Measurements from ENCODE around the gene C14orf132.

The C14orf132 gene

GRCh38 chr14:96117101-96117897 lies 78.1 kb downstream of the C14orf132 start:
- DNase-seq (ENCODE audit: low read depth in 2 of 3, low spot score in 1 of 3), result no peak

- DNase-seq (ENCODE audit: low read depth in 2 of 3, low spot score in 1 of 3), result no peak
These were observed 78.8 kb downstream of the C14orf132 start for GRCh38 chr14:96117960-96118359.

- DNase-seq (ENCODE audit: low read depth in 2 of 3, low spot score in 1 of 3), result no peak
These were observed 79.2 kb downstream of the C14orf132 start for GRCh38 chr14:96118391-96118790.

- no peak for DNase-seq (ENCODE audit: low read depth in 2 of 3, low spot score in 1 of 3)
These were observed 80.8 kb downstream of the C14orf132 start for GRCh38 chr14:96119947-96120346.

GRCh38 chr14:96120392-96120791 lies 81.2 kb downstream of the C14orf132 start:
- no peak for DNase-seq (ENCODE audit: low read depth in 2 of 3, low spot score in 1 of 3)

- DNase-seq (ENCODE audit: low read depth in 2 of 3, low spot score in 1 of 3), result no peak
These were observed 81.8 kb downstream of the C14orf132 start for GRCh38 chr14:96120941-96121340.

- DNase-seq (ENCODE audit: low read depth in 2 of 3, low spot score in 1 of 3), result no peak
These were observed 82.7 kb downstream of the C14orf132 start for GRCh38 chr14:96121660-96122395.

GRCh38 chr14:96122496-96122895 lies 83.3 kb downstream of the C14orf132 start:
- no peak for DNase-seq (ENCODE audit: low read depth in 2 of 3, low spot score in 1 of 3)

GRCh38 chr14:96125536-96125935 lies 86.4 kb downstream of the C14orf132 start:
- no peak for DNase-seq (ENCODE audit: low read depth in 2 of 3, low spot score in 1 of 3)

GRCh38 chr14:96126339-96126782 lies 87.2 kb downstream of the C14orf132 start:
- no peak for DNase-seq (ENCODE audit: low read depth in 2 of 3, low spot score in 1 of 3)

GRCh38 chr14:96126783-96127271 lies 87.7 kb downstream of the C14orf132 start:
- DNase-seq (ENCODE audit: low read depth in 2 of 3, low spot score in 1 of 3), result no peak

GRCh38 chr14:96129128-96129736 lies 90.1 kb downstream of the C14orf132 start:
- no peak for DNase-seq (ENCODE audit: low read depth in 2 of 3, low spot score in 1 of 3)

GRCh38 chr14:96130391-96130790 lies 91.2 kb downstream of the C14orf132 start:
- DNase-seq (ENCODE audit: low read depth in 2 of 3, low spot score in 1 of 3), result no peak

GRCh38 chr14:96130854-96131253 lies 91.7 kb downstream of the C14orf132 start:
- DNase-seq (ENCODE audit: low read depth in 2 of 3, low spot score in 1 of 3), result no peak

GRCh38 chr14:96131836-96132235 lies 92.7 kb downstream of the C14orf132 start:
- no peak for DNase-seq (ENCODE audit: low read depth in 2 of 3, low spot score in 1 of 3)

- DNase-seq (ENCODE audit: low read depth in 2 of 3, low spot score in 1 of 3), result no peak
These were observed 95.3 kb downstream of the C14orf132 start for GRCh38 chr14:96134508-96134907.

- DNase-seq (ENCODE audit: low read depth in 2 of 3, low spot score in 1 of 3), result no peak
These were observed 96.1 kb downstream of the C14orf132 start for GRCh38 chr14:96135285-96135684.

- DNase-seq (ENCODE audit: low read depth in 2 of 3, low spot score in 1 of 3), result no peak
These were observed 97.3 kb downstream of the C14orf132 start for GRCh38 chr14:96136371-96137005.

- no peak for DNase-seq (ENCODE audit: low read depth in 2 of 3, low spot score in 1 of 3)
These were observed 99.1 kb downstream of the C14orf132 start for GRCh38 chr14:96138241-96138640.

- no peak for DNase-seq (ENCODE audit: low read depth in 2 of 3, low spot score in 1 of 3)
These were observed 100.0 kb downstream of the C14orf132 start for GRCh38 chr14:96139169-96139568.

GRCh38 chr14:96139879-96140278 lies 100.7 kb downstream of the C14orf132 start:
- no peak for DNase-seq (ENCODE audit: low read depth in 2 of 3, low spot score in 1 of 3)

All from stimulated activated CD4-positive, alpha-beta T cell treated with anti-CD3 and anti-CD28 coated beads, Interleukin-12 subunit alpha, Interleukin-12 subunit beta, amount 100 ng/mL, for 48 hours (primary cell).